Measurements from ENCODE around the gene SSH3. TPM values are rescaled to one million over a fixed set of nuclear protein-coding genes. Genes with fewer than 3 reads are reported as not detected.

SSH3 gene
- total RNA-seq, 1 experiment from 2014 or later = 38.0 TPM

DNA sequence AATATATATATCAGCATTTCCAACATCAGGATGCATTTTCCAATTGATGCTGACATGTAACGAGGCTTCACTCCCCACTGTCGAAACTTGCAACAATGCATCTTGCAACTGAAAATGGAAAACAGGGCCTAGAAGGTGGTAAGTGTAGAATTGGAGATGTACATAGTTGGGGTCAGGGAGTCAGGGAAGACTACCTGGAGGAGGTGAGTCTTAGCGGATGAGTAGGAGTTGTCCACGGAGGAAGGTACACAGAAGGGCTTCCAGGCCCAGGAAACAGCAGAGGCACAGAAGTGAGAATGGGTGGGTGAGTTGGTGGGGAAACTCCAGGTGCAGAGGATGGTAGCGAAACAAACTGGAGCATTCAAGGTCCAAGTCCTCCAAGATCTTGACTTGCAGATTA lies 39.1 kb upstream of the SSH3 start:
- ChIA-PET POLR2A (interaction anchor here (0.6 to 5.1 kb wide), 8 partner anchors 11 to 209 kb away, joined by 3 to 93 read pairs (median 4); no protein-coding TSS in a partner anchor), CTCF (interaction anchor here (0.7 to 4.9 kb wide), 8 partner anchors 10 to 118 kb away, joined by 3 to 104 read pairs (median 10); no protein-coding TSS in a partner anchor)
- no TSS peak for BruUV-seq (replicated peaks)
- Mint-ChIP-seq H3K27ac (ENCODE audit: low read depth, unreplicated experiment) (peak overlapping the region; percentile 21), H3K27me3 (ENCODE audit: insufficient read depth, unreplicated experiment) (no peaks in the 10 kb centered on the region), H3K4me1 (ENCODE audit: insufficient read depth, unreplicated experiment) (peaks cover 26% of the 10 kb centered on the region), H3K4me3 (ENCODE audit: unreplicated experiment) (no peak overlapping the region), H3K36me3 (ENCODE audit: insufficient read depth, unreplicated experiment) (peaks cover 6% of the 10 kb centered on the region), H3K9me3 (ENCODE audit: unreplicated experiment) (no peaks in the 10 kb centered on the region)
- TF ChIP-seq, protein P1, sequence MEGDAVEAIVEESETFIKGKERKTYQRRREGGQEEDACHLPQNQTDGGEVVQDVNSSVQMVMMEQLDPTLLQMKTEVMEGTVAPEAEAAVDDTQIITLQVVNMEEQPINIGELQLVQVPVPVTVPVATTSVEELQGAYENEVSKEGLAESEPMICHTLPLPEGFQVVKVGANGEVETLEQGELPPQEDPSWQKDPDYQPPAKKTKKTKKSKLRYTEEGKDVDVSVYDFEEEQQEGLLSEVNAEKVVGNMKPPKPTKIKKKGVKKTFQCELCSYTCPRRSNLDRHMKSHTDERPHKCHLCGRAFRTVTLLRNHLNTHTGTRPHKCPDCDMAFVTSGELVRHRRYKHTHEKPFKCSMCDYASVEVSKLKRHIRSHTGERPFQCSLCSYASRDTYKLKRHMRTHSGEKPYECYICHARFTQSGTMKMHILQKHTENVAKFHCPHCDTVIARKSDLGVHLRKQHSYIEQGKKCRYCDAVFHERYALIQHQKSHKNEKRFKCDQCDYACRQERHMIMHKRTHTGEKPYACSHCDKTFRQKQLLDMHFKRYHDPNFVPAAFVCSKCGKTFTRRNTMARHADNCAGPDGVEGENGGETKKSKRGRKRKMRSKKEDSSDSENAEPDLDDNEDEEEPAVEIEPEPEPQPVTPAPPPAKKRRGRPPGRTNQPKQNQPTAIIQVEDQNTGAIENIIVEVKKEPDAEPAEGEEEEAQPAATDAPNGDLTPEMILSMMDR (IDR thresholded peaks at IDR 0.05; ENCODE audit: unreplicated experiment) = no peak
- no peak for DNase-seq (ENCODE audit: unreplicated experiment)
- intact Hi-C loops (cut with micrococcal nuclease) = no loop called here

DNA sequence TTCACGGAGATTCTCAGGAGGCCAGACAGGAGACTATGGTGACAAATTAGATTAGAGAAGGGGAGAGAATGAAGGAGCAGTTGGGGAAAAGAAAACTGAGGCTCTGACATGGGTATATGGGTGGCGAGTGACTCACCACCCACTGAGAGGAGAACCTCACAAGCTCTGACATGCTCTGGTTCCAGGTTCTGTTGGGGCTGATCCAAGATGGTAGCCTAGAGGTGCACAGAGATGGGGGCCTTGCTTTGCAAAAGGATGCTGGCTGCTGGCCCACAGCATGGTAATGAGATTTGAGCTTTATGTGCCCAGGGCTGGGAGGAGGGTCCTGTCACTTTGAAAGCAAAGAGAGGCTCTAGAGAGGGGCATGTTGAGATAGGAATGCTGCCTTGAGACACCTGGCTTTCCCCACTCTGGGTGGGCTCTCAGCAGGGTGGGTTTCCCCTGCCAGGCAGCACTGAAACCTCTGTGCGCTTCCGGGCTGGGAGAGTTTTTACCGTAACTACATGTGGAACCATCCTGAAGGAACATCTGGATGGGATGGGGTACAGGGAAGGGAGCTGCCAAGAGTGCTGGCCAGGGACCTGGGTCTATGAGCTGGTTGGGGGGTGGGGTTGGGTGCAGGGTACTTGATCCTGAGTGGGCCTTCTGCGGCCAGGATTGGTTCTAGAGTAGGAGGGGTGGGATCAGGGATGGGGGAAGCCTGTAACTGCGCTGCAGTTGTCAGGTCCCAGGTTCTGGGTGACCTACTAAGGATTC lies 38.3 kb upstream of the SSH3 start:
- Mint-ChIP-seq H3K27me3 (ENCODE audit: insufficient read depth, unreplicated experiment) (no peaks in the 10 kb centered on the region), H3K9me3 (ENCODE audit: unreplicated experiment) (no peaks in the 10 kb centered on the region), H3K27ac (ENCODE audit: low read depth, unreplicated experiment) (peak overlapping the region; percentile 21), H3K4me3 (ENCODE audit: unreplicated experiment) (peak overlapping the region; percentile 93), H3K4me1 (ENCODE audit: insufficient read depth, unreplicated experiment) (peaks cover 26% of the 10 kb centered on the region), H3K36me3 (ENCODE audit: insufficient read depth, unreplicated experiment) (no peaks in the 10 kb centered on the region)
- TF ChIP-seq, protein P1 (IDR thresholded peaks at IDR 0.05; ENCODE audit: unreplicated experiment) = no peak
- intact Hi-C loops (cut with micrococcal nuclease) = no loop called here
- DNase-seq (ENCODE audit: unreplicated experiment) = peak; percentile 80
- POLR2A ChIA-PET = interaction anchor here (0.6 to 5.1 kb wide), 6 partner anchors 13 to 57 kb away, joined by 3 to 93 read pairs (median 3); no protein-coding TSS in a partner anchor
- CTCF ChIA-PET = interaction anchor here (0.6 to 4.9 kb wide), 13 partner anchors 11 to 459 kb away, joined by 3 to 104 read pairs (median 4); no protein-coding TSS in a partner anchor
- no TSS peak for BruUV-seq (replicated peaks)

DNA sequence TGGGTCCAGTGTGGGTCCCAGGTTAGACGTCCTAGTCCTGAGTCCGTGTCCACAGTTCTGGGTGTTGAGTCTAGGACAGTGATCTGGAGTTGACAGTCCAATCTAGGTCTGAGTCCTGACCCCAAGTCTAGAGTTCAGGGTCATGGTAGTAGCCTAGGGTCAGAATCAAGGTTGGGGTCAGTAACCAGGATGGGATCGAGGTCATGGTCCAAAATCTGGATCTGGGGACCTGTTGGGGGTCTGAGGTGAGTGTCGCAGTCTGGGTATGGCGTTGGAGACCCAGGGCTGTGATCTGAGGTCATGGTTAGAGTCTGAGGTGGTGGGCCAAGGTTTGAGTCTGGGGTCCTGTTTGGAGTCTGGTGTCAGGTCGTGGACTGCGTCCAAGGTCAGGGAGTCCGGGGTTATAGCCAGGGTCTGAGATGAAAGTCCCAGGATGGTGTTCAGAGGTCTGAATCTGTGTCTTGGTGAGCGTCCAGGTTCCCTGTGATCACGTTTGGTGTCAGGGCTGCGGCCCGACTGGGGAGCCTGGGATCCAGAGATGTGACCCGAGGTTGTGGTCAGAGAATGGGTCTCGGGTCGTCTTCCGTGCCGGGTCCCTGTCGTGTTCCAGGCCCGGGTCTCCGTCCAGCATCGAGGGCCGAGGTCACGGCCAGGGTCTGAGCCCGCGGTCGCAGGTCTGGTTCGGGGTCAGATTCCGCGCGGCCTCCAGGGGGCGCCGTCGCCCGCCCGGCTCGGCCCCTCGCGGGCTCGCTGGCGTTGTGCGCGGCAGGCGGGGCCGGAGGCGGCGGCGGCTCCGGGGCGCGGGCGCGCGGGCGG lies 37.5 kb upstream of the SSH3 start:
- Mint-ChIP-seq H3K4me3 (ENCODE audit: unreplicated experiment) (peak overlapping the region; percentile 93), H3K27ac (ENCODE audit: low read depth, unreplicated experiment) (peak overlapping the region; percentile 89), H3K36me3 (ENCODE audit: insufficient read depth, unreplicated experiment) (no peaks in the 10 kb centered on the region), H3K27me3 (ENCODE audit: insufficient read depth, unreplicated experiment) (no peaks in the 10 kb centered on the region), H3K4me1 (ENCODE audit: insufficient read depth, unreplicated experiment) (peaks cover 33% of the 10 kb centered on the region), H3K9me3 (ENCODE audit: unreplicated experiment) (no peaks in the 10 kb centered on the region)
- CTCF ChIA-PET = interaction anchor here (0.6 to 4.9 kb wide), 14 partner anchors 12 to 213 kb away, joined by 3 to 104 read pairs (median 4); no protein-coding TSS in a partner anchor
- DNase-seq (ENCODE audit: unreplicated experiment) = peak; percentile 57
- intact Hi-C loops (cut with micrococcal nuclease) = no loop called here
- no TSS peak for BruUV-seq (replicated peaks)
- TF ChIP-seq, protein P1 (IDR thresholded peaks at IDR 0.05; ENCODE audit: unreplicated experiment) = peak; percentile 57
- POLR2A ChIA-PET = interaction anchor here (0.6 to 5.1 kb wide), 10 partner anchors 23 to 126 kb away, joined by 3 to 93 read pairs (median 5); partner anchors contain the start of genes ANKRD13D, RAD9A and SSH3

Measured in MCF 10A (cell line).